Liver (tissue), 3 donors: ENCODE data around the gene CBL.

Source experiments
- CTCF ChIP-seq: fragments of 150-350 bp; IDR thresholded peaks from 2 replicates; pipeline ENCODE4 v1.5.1; 2017; ENCODE audit warnings: improper control_type of control experiment, low read depth, low read length; ENCODE audit not compliant: missing input control
- EGR1 ChIP-seq, 2 donors: IDR thresholded peaks; 2 replicates each; pipeline ENCODE4 v1.6.1; 2016 to 2018; ENCODE audit warnings: antibody characterized with exemption in 2 of 2, low read depth in 2 of 2
- GABPA ChIP-seq, 2 donors: IDR thresholded peaks in 1 of 2; conservative IDR thresholded peaks in 1 of 2; 2 replicates each; pipeline ENCODE4 v1.6.1; 2016; ENCODE audit warnings: antibody characterized with exemption in 2 of 2, mild to moderate bottlenecking in 1 of 2, moderate library complexity in 1 of 2
- JUND ChIP-seq, 2 donors: IDR thresholded peaks; 2 replicates each; pipeline ENCODE4 v1.6.1; 2016; ENCODE audit warnings: antibody characterized with exemption in 2 of 2
- MAX ChIP-seq: IDR thresholded peaks from 2 replicates; pipeline ENCODE4 v1.6.1; 2016; ENCODE audit warnings: antibody characterized with exemption
- RXRA ChIP-seq, 2 donors: IDR thresholded peaks; 2 replicates each; pipeline ENCODE4 v1.6.1; 2017 to 2018; ENCODE audit warnings: antibody characterized with exemption in 2 of 2, mild to moderate bottlenecking in 1 of 2
- TAF1 ChIP-seq: conservative IDR thresholded peaks from 2 replicates; pipeline ENCODE4 v1.6.1; 2016; ENCODE audit warnings: antibody characterized with exemption, mild to moderate bottlenecking
- YY1 ChIP-seq: IDR thresholded peaks from 2 replicates; pipeline ENCODE4 v1.6.1; 2016; ENCODE audit warnings: antibody characterized with exemption, mild to moderate bottlenecking
- TF ChIP-seq, protein P1 (sequence below): IDR thresholded peaks from 2 replicates; pipeline ENCODE4 v1.6.1; 2016; ENCODE audit warnings: antibody characterized with exemption
- TF ChIP-seq, protein P2 (sequence below): IDR thresholded peaks from 2 replicates; pipeline ENCODE4 v1.6.1; 2016; ENCODE audit warnings: antibody characterized with exemption, mild to moderate bottlenecking
- donor health status: healthy.
- donor health status: healthy.

- TF ChIP-seq CTCF (no peak), EGR1 (IDR thresholded peaks at IDR 0.05; ENCODE audit: low read depth in 2 of 2) (no peak), JUND (IDR thresholded peaks at IDR 0.05) (no peak), TAF1 (no peak), MAX (no peak), YY1 (no peak), GABPA (IDR thresholded peaks at IDR 0.05 in 1 of 2, conservative IDR thresholded peaks at IDR 0.05 in 1 of 2) (no peak), RXRA (IDR thresholded peaks at IDR 0.05) (no peak)
- TF ChIP-seq, protein P1, sequence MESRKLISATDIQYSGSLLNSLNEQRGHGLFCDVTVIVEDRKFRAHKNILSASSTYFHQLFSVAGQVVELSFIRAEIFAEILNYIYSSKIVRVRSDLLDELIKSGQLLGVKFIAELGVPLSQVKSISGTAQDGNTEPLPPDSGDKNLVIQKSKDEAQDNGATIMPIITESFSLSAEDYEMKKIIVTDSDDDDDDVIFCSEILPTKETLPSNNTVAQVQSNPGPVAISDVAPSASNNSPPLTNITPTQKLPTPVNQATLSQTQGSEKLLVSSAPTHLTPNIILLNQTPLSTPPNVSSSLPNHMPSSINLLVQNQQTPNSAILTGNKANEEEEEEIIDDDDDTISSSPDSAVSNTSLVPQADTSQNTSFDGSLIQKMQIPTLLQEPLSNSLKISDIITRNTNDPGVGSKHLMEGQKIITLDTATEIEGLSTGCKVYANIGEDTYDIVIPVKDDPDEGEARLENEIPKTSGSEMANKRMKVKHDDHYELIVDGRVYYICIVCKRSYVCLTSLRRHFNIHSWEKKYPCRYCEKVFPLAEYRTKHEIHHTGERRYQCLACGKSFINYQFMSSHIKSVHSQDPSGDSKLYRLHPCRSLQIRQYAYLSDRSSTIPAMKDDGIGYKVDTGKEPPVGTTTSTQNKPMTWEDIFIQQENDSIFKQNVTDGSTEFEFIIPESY: no peak
- TF ChIP-seq, protein P2, sequence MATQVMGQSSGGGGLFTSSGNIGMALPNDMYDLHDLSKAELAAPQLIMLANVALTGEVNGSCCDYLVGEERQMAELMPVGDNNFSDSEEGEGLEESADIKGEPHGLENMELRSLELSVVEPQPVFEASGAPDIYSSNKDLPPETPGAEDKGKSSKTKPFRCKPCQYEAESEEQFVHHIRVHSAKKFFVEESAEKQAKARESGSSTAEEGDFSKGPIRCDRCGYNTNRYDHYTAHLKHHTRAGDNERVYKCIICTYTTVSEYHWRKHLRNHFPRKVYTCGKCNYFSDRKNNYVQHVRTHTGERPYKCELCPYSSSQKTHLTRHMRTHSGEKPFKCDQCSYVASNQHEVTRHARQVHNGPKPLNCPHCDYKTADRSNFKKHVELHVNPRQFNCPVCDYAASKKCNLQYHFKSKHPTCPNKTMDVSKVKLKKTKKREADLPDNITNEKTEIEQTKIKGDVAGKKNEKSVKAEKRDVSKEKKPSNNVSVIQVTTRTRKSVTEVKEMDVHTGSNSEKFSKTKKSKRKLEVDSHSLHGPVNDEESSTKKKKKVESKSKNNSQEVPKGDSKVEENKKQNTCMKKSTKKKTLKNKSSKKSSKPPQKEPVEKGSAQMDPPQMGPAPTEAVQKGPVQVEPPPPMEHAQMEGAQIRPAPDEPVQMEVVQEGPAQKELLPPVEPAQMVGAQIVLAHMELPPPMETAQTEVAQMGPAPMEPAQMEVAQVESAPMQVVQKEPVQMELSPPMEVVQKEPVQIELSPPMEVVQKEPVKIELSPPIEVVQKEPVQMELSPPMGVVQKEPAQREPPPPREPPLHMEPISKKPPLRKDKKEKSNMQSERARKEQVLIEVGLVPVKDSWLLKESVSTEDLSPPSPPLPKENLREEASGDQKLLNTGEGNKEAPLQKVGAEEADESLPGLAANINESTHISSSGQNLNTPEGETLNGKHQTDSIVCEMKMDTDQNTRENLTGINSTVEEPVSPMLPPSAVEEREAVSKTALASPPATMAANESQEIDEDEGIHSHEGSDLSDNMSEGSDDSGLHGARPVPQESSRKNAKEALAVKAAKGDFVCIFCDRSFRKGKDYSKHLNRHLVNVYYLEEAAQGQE: no peak
These were observed 141.1 kb downstream of the CBL start for GRCh38 chr11:119347242-119347641.
